Keratinocyte (primary cell): ENCODE measurements around the gene KCNB1. TPM values are rescaled to one million over a fixed set of nuclear protein-coding genes. Genes with fewer than 3 reads are reported as not detected.

ENCODE experiments used
- DNase-seq: peaks from one replicate; pipeline ENCODE4 v3.0.0-alpha.2; 2011; ENCODE audit warnings: low read depth, missing footprints, low spot score
- FAIRE-seq: peaks from 2 replicates; lab custom pipeline; 2011; peaks lifted over from hg19 to GRCh38; lab: Jason Lieb, UNC
- H2AFZ ChIP-seq: 2 replicates; pipeline ENCODE4 v1.6.0; 2012; ENCODE audit warnings: low read length, control low read depth, inconsistent platforms; ENCODE audit not compliant: control insufficient read depth
- H3K27ac ChIP-seq: 2 replicates; pipeline ENCODE4 v1.5.1; 2011; ENCODE audit warnings: low read length; ENCODE audit not compliant: control insufficient read depth, insufficient read depth
- H3K27me3 ChIP-seq: 3 replicates; pipeline ENCODE4 v1.6.0; 2011; ENCODE audit warnings: low read length; ENCODE audit not compliant: control insufficient read depth, insufficient read depth; ENCODE audit errors: extremely low read depth
- H3K36me3 ChIP-seq, 2 experiments: 2 replicates in 1 of 2; 3 replicates in 1 of 2; pipeline ENCODE4 v1.5.1; 2011; ENCODE audit warnings: low read length in 2 of 2, mild to moderate bottlenecking in 1 of 2; ENCODE audit not compliant: control insufficient read depth in 2 of 2, insufficient read depth in 2 of 2; ENCODE audit errors: extremely low read depth in 1 of 2
- H3K4me1 ChIP-seq: 3 replicates; pipeline ENCODE4 v1.5.1; 2011; ENCODE audit warnings: low read length; ENCODE audit not compliant: control insufficient read depth, insufficient read depth; ENCODE audit errors: extremely low read depth
- H3K4me2 ChIP-seq: 3 replicates; pipeline ENCODE4 v1.6.0; 2011; ENCODE audit warnings: low read depth, low read length; ENCODE audit not compliant: control insufficient read depth, insufficient read depth; ENCODE audit errors: extremely low read depth
- H3K4me3 ChIP-seq, 3 experiments: fragments of 200-600 bp in 1 of 3; sonication (generic) in 1 of 3; 2 replicates in 2 of 3; 3 replicates in 1 of 3; pipeline ENCODE4 v1.5.1; 2011 to 2016; ENCODE audit warnings: low read length in 3 of 3, mild to moderate bottlenecking in 3 of 3, control low read depth in 2 of 3, inconsistent platforms in 1 of 3, low read depth in 1 of 3, mixed read lengths in 1 of 3, mixed run types in 1 of 3, moderate library complexity in 1 of 3; ENCODE audit not compliant: control insufficient read depth in 2 of 3, insufficient read depth in 2 of 3; ENCODE audit errors: extremely low read depth in 1 of 3
- H3K79me2 ChIP-seq: 2 replicates; pipeline ENCODE4 v1.6.0; 2012; ENCODE audit warnings: low read length; ENCODE audit not compliant: control insufficient read depth, insufficient read depth
- H3K9ac ChIP-seq: 3 replicates; pipeline ENCODE4 v1.6.0; 2011; ENCODE audit warnings: low read length; ENCODE audit not compliant: control insufficient read depth, insufficient read depth; ENCODE audit errors: extremely low read depth
- H3K9me1 ChIP-seq: 3 replicates; pipeline ENCODE4 v1.6.0; 2011; ENCODE audit warnings: low read length; ENCODE audit not compliant: control insufficient read depth, insufficient read depth; ENCODE audit errors: extremely low read depth
- H3K9me3 ChIP-seq: 2 replicates; pipeline ENCODE4 v1.5.1; 2012; ENCODE audit warnings: low read depth, low read length; ENCODE audit not compliant: control insufficient read depth
- H4K20me1 ChIP-seq: 3 replicates; pipeline ENCODE4 v1.6.0; 2011; ENCODE audit warnings: low read length; ENCODE audit not compliant: control insufficient read depth, insufficient read depth; ENCODE audit errors: extremely low read depth
- CTCF ChIP-seq, 3 experiments: IDR thresholded peaks in 1 of 3; conservative IDR thresholded peaks in 1 of 3; optimal IDR thresholded peaks in 1 of 3; 2 replicates in 2 of 3; 3 replicates in 1 of 3; pipeline versions ENCODE3 to v1.5.1; 2011; ENCODE audit warnings: low read length in 3 of 3, mild to moderate bottlenecking in 3 of 3, moderate library complexity in 2 of 3, control low read depth in 1 of 3, inconsistent platforms in 1 of 3; ENCODE audit not compliant: insufficient read depth in 2 of 3; ENCODE audit errors: extremely low read depth in 1 of 3
- EZH2 ChIP-seq: IDR thresholded peaks from one replicate; pipeline ENCODE4 v1.6.1; 2012; ENCODE audit warnings: inconsistent platforms, mild to moderate bottlenecking, low read length, moderate library complexity
- dilution Hi-C: fragments of 300-500 bp; cut with MboI; formaldehyde crosslinking; loops from one replicate; pipeline ENCODE4 v1.7.0; 2020; ENCODE audit warnings: low sequenced_read_pairs; ENCODE audit not compliant: extremely low pct_ligation_motif_present
- polyA plus RNA-seq, 5 experiments: library from polyadenylated mRNA; depleted of rRNA in 3 of 5; stranded (reverse) in 3 of 5; stranded (forward) in 1 of 5; unstranded in 1 of 5; fragments of >200 nt; gene quantifications; 1 replicate in 1 of 5; 2 replicates in 3 of 5; 3 replicates in 1 of 5; pipeline versions ENCODE4 v1.2.1 to v1.2.3, GENCODE V29; 2011 to 2012; ENCODE audit warnings: missing spikeins in 2 of 5, low read depth in 1 of 5, low replicate concordance in 1 of 5

Gene KCNB1
- polyA plus RNA-seq, 1 donor (not counting 4 experiments of a cell fraction or from before 2014, with no cell fraction given) = not detected

- H3K4me2 ChIP-seq = no peak overlapping the region
- no peaks in the 10 kb centered on the region for H3K9me3 ChIP-seq
- H2AFZ ChIP-seq = no peak overlapping the region
- H3K4me1 ChIP-seq = no peaks in the 10 kb centered on the region
- H3K79me2 ChIP-seq = no peaks in the 10 kb centered on the region
- TF ChIP-seq CTCF (optimal IDR thresholded peaks at IDR 0.05 in 1 of 3, IDR thresholded peaks at IDR 0.05 in 1 of 3, conservative IDR thresholded peaks at IDR 0.05 in 1 of 3; ENCODE audit: extremely low read depth in 1 of 3, insufficient read depth in 2 of 3, low read length in 3 of 3) (no peak), EZH2 (no peak)
- DNase-seq = no peak
- no peak overlapping the region for H3K27ac ChIP-seq
- no peaks in the 10 kb centered on the region for H4K20me1 ChIP-seq
- H3K4me3 ChIP-seq = no peak overlapping the region
- H3K27me3 ChIP-seq = no peaks in the 10 kb centered on the region
- no peaks in the 10 kb centered on the region for H3K36me3 ChIP-seq
- no peak for FAIRE-seq
- no peaks in the 10 kb centered on the region for H3K9me1 ChIP-seq
- no peak overlapping the region for H3K9ac ChIP-seq
- dilution Hi-C loops = no loop called here
These were observed 78.0 kb downstream of the KCNB1 start for GRCh38 chr20:49404461-49404860.

GRCh38 chr20:49403911-49404310 lies 78.6 kb downstream of the KCNB1 start:
- H4K20me1 ChIP-seq = no peaks in the 10 kb centered on the region
- H3K79me2 ChIP-seq = no peaks in the 10 kb centered on the region
- H3K4me2 ChIP-seq = no peak overlapping the region
- H3K4me1 ChIP-seq = no peaks in the 10 kb centered on the region
- no peaks in the 10 kb centered on the region for H3K9me3 ChIP-seq
- H2AFZ ChIP-seq = no peak overlapping the region
- H3K36me3 ChIP-seq = no peaks in the 10 kb centered on the region
- TF ChIP-seq EZH2 = no peak
- TF ChIP-seq CTCF (optimal IDR thresholded peaks at IDR 0.05 in 1 of 3, IDR thresholded peaks at IDR 0.05 in 1 of 3, conservative IDR thresholded peaks at IDR 0.05 in 1 of 3; ENCODE audit: extremely low read depth in 1 of 3, insufficient read depth in 2 of 3, low read length in 3 of 3) = no peak
- H3K27me3 ChIP-seq = no peaks in the 10 kb centered on the region
- H3K27ac ChIP-seq = no peak overlapping the region
- no peak overlapping the region for H3K9ac ChIP-seq
- no peak for DNase-seq
- dilution Hi-C loops = no loop called here
- no peak for FAIRE-seq
- no peak overlapping the region for H3K4me3 ChIP-seq
- no peaks in the 10 kb centered on the region for H3K9me1 ChIP-seq
